Stromal cell of bone marrow (primary cell): Measurements from ENCODE around the gene FIGLA.
A peak's percentile ranks its signal among the peaks of the same experiment; 100 is the strongest.

Experiments used
- DNase-seq: peaks from one replicate; pipeline ENCODE4 v3.0.0-alpha.2; 2012; ENCODE audit warnings: low read depth

The FIGLA gene, protein sequence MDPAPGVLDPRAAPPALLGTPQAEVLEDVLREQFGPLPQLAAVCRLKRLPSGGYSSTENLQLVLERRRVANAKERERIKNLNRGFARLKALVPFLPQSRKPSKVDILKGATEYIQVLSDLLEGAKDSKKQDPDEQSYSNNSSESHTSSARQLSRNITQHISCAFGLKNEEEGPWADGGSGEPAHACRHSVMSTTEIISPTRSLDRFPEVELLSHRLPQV

DNA sequence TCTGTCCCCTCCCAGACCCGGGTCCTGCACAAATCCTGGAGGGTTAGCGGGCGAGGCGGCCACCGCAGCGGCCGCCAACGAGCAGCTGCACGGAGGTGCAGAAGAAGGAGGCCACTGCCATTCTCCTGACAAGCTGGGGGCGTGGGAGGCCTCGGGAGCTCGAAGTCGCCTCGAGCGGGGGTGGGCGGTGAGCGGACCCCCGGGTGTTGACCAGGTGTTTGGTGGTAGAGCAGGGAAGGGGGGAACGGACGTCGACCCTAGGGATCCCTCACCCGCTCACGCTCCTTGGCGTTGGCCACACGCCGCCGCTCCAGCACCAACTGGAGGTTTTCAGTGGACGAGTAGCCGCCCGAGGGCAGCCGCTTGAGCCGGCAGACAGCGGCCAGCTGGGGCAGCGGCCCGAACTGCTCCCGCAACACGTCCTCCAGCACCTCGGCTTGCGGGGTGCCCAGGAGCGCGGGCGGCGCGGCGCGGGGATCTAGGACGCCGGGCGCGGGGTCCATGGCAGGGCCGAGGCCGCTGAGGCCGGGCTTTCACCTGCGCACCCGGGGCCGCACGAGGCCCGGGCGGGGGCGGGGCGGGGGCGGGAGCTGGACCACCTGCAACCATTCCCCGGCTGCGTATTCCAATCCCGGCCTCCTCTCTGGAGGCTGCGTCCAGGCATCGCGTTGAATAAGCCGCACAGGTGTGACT is at the start of gene FIGLA:
TSS of gene FIGLA (minus strand) at position 508 of the 693 bp plus-strand sequence. CDS start at position 503, 5 bp downstream.
- no peak for DNase-seq

DNA sequence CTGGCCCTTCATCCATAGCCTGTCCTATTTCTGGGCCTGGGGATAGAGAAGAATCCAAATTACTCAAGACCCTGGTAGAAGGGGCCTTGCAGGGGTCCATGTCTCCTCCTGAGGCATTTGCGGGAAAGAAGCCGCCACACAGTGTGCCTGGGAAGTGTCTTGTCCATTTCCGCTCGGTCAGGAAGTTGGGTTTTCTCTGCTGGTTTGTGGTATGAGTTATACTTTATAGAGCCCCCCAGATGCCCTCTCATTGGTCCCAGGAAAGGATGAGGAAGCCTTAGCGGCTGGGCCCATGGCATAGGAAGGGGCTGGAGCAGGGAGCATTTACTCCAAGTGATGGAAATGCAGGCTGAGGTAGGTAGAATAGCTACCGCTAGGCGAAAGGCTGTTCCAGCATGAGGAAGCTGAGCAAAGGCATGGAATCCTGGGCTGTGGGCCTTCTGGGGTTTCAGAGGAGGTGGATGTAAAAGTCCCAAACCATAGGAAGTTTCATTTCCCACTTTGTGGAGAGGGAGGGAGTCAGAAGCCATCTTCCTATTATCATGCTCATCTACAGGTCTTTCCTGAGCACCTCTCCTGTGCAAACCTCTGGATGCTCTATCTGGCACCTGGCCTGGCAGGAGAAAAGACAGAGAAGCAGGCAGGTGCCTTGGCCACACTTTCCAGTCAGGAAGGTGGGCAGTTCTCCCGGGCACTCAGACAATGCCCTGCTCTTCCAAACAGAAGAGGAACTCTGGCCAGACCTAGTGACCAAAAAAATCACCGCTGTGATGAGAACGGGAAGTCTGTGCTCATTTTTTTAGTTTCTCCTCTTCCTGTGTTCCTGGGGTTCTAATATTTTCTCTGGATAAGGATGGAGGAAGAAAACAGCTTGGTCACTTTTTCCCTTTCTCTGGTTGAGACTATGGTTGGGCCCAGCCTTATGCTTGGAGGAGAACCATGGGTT is 47.8 kb upstream of the FIGLA start:
- no peak for DNase-seq

DNA sequence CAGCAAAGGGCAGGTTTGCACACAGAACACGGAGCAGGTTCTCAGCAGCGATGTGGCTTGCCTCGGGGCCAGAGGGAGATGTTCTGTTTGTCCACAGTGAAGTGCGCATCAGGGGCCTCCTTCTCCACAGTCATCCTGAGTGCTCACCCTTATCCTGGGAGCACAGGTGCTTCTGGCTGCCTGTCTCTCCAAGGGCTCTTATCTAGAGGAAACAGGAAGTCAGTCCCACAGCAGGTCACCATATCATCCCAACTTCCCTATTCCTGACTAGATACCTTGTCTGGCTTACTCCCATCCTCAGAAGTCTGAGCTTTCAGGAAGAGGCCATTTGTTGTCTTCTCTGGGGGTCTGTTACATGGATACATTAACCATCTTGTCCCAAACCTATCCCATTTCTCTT is 45.2 kb upstream of the FIGLA start, which contains the start of gene CD207:
TSS of gene CD207 (minus strand) at position 174 of the 400 bp plus-strand sequence. CDS start at position 134, 40 bp downstream.
- DNase-seq, result no peak

DNA sequence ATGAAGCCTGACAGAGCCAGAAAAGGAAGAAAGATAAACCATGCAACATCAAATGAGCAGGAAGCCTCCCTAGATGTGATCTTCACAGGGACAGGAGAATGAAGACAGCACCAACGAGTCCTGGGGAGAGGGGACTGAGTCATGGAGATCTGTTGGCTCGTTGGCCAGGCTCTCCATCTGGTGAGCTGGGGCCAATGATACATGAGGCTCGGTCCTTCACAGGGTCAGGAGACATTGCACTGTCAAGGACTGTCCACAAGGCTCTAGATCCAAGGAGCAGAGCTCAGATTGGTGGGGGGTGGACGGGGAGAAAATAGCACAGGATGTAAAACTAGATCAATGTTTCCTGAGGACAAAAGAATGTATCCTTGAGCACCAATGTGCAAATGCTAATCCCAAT is 44.4 kb upstream of the FIGLA start:
- no peak for DNase-seq

DNA sequence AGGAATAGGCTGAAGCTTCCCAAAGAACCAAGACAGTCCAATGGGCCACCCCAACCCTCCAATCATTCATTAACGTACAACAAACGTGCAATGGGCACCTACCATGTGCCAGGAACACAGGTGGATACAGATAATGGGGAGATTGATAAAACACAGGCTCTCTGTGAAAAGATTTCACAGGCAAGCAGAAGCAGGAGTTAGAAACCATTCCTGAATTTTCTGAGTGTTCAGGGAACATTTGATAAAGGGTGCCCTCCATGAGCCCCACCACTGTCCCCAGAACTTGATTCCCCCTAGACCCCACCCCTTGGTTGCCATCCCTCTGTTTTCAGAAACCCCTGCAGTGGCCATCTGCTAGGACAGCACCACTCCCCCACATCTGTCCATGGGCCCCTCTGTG is 43.7 kb upstream of the FIGLA start:
- no peak for DNase-seq

DNA sequence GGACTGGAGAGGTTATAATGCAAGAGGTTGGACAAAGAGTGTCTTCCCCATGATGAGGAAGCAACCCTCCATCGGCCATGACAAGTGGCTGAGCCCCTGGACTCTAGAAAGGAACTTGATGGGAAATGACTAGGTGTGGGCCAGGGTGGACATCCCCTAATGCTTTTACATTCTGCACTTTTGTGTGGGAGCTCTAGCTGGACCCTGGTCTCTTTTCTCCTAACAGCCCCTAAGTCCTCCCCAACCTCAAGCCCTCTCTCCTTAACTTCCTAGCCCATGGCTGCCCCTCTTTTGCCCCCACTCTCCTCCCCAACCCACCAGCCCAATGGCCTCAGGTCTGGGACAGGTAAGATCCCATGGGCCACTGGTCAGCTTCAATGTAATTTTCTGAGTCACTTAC is 42.8 kb upstream of the FIGLA start:
- no peak for DNase-seq

DNA sequence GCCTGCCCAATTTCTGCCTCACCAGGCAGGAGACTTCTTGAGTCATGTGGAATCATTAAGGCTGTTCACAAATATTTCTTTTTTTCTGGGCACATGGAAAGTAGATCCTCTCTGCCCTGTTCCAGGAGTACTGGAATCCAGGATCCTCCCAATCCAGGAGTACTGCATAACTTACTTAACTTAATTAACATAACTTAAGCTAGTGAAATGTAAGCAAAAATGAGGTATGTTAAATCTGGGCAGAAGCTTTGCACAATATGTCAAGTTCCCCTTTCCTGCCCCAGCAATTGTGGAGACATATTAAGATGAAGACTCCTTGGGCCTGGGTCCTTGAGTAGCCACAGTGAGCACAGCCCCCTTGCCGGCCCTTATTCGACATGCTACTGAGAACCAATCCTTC is 41.9 kb upstream of the FIGLA start:
- no peak for DNase-seq

DNA sequence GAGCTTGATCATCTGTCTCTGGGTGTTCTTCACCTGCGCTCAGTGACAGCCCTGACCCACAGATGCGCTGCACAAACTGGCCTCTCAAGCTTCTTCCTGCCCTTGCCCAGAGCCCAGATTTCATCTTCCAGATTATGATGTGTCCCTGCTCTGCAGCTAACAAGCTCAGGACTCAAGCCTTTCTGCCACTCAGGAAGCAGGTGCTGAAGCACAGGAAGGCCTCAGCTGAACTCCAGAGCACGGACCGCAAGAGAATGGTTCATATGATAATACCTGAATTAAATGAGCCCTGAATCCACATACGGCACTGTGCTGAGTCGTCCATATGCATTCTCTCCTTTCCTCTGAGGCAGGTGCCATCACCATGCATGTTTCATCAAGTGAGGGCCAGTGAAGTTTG is 41.4 kb upstream of the FIGLA start:
- no peak for DNase-seq

DNA sequence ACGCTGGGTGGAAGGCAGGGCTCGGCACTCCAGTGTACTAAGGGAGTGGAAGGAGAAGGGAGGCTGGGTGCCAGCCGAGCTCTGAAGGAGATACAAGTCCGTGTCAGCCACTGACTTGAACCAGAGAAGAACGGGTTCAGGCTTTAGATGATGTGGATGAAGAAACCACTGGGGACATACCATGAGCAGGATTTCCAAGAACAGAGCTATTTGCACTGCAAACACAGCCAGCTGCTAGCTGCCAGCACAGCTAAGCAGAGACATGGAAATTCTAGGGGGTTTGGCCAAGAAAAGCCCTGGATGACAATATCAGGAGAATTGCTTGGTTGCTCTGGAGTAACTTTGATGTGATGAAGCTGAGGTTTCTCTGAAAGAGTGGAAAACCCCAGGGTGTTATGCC is 39.9 kb upstream of the FIGLA start:
- DNase-seq, result peak; percentile 24

DNA sequence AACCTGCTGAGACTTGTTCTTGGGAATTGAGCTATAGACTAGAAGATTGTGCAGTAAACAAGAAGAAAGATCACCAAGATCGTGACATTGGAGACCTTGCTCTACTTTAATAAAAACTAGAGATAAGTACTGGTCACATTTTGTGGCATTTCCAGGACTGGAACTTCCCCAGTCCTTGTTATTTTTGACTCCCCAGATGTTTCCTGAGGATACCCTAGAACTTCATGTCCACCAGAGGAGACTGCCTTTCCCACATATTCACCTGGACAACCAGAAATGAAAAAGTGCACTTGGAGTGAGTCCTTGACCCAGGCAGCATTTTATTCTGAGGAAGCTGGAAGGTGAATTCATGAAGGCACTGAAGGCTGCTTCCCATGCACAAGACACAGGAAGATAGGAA is 39.5 kb upstream of the FIGLA start:
- no peak for DNase-seq

DNA sequence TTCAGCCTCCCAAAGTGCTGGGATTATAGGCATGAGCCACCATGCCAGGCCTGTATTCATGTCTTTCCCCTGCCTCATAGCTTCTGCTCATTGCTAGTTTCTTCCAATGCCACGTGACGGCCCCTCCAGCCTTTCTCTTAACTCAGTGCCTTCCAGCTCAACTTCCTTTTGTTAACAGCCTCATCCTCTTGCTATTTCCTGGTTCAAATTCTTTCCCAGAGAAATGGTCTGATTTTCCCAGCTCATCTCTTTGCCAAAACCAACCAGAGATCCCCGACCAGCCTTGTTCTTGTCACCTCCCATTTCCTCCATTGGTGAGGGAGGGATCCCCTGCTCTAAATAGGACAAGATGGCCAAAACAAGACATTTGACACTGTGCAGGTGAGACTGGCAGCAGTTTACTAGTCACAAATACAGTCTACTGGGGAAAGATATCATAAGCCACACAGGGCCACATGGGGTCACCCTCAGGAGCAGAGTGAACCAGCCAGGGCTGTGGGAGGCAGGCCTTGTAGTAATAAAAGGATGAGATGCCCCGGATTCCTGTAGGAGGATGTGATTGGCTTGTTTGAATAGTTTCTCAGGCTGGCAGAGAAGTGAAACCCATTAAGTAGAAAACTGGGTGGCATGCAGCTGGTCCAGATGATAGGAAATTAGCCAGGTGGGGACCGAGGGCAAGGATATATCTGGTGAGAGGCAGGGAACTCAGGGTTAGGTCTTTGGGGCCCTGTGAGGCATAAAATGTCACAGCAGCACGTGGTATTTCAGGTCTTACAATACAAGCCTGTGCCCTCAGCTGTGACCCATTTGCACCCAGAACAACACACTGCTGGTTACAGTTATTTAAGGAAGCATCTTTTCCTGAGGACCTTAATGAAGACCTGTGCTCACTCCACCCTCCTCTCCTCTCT is 38.7 kb upstream of the FIGLA start:
- DNase-seq, result peak; percentile 14

DNA sequence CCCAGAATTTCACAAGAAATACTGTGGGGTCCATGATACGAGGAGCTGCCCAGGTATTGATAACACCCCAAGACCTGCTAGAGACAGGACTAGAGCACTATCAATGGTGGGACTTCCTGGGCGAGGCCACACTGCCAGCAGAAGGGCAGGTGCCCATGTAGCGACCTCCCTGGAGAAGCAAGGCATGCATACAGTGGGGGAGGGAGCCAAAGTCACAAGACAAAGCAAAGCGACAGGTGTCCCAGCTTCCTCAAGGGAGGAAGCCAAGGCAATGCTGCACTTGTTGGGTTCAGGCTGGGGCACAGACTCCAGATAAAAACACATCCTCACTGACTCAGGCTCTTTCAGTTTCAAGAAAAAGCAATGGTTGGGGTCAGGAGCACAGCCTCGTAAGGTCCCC is 37.7 kb upstream of the FIGLA start:
- DNase-seq, result no peak

DNA sequence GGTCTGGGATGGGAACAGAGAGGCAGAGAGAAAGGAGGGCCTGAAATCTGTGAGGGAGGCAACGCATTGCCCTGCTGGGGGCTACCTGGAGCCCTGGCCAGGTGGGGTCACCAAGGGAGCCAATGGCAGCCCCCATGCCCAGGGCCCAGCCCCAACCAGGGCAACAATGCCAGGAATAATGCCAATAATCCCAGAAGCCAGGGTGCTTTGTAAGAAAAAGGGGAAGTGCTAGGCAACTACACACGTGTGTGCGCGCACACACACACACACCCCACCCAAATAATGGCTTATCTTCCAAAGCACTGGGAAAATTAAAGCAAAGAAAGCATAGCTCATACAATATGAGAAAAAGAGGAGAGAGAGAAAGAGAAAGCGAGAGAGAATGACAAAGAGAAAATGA is 36.9 kb upstream of the FIGLA start:
- no peak for DNase-seq

DNA sequence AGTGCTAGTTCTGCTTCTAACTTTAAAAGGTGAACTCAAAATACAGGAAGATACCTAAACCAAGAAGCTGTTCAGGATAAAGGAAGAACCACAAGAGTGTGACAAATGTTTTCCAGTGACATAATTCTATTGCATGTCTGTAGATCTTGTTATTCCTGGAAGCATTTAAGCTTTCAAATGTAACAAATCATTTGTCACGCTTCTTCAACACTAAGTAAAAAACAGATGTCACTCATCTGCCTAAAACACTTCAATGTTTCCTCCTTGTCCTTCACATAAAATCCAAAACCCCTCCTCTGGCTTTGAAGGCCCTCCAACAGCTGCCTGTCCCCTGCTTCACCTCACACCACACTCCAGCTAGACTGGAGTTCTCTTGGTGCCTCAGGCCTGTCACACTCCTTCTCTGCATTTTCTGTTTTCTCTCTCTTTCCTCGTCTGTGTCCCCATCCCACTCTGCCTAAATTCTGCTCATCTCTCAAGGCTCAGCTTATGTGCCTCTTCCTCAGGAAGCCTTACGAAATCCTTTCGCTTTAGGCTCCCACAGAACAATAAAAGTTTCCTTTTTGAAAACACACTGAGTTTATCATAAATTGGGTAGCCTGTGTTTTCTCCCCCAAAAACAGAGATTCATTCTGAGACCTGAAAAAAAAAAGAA is 36.4 kb upstream of the FIGLA start:
- DNase-seq, result no peak

DNA sequence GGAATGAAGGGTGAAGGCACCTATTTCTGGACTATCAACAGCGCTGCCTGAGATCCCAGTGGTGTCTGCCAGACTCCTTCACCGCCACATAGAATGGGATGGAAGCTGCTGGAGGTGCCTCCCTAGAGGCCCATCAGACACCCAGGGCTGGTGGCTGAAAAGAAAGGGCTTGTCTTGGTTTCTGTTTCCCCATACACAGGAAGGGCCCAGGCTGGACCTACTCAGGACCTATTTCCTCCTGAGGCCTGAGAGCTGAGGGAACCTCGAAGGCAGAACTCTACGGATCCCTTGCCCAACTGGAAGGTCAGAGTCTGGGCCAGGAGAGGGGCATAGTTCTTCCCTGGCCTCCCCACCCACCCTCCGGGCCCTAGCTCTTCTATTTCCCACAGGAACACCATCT is 32.8 kb upstream of the FIGLA start:
- DNase-seq, result no peak

DNA sequence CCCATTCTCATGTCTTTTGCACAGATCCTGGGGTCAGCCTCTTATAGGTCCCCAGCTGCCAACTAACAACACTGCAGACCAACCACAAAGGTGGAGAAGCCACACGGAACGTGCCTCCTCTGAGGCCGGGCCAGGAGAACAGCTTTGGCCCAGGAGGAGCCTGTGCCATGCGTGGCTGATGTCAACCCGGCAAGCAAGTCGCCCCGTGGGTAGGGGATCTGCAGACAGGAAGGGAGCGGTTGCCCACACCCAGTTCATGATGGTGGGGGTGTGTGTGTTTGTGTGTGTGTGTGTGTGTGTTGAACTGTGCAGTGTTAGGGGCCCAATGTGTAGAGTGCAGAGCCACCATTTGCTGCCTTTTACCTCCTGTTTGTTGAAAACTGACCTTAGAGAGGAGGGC is 32.4 kb upstream of the FIGLA start:
- DNase-seq, result no peak

DNA sequence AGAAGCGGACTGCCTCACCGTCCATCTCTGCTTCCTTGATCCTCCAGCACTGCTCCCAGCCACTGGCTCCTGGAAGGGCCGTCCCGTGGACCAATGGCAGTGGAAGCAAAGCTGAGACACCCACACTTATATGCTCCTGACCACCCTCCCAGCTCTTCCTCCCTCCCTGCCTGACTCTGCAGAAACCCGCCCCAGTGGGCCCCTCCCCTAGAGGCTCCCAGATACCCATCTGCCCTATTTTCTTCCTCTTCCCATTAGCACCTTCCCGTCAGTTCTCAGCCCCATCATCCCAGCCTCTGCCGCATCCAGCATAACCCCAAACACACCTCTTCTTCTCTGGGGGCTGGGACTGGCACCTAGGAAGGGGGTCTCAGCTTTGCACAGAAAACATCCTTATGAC is 30.1 kb upstream of the FIGLA start, which contains the start of gene CLEC4F:
TSS of gene CLEC4F (minus strand) at position 101 of the 400 bp plus-strand sequence. CDS start at position 25, 76 bp downstream.
- DNase-seq, result no peak

DNA sequence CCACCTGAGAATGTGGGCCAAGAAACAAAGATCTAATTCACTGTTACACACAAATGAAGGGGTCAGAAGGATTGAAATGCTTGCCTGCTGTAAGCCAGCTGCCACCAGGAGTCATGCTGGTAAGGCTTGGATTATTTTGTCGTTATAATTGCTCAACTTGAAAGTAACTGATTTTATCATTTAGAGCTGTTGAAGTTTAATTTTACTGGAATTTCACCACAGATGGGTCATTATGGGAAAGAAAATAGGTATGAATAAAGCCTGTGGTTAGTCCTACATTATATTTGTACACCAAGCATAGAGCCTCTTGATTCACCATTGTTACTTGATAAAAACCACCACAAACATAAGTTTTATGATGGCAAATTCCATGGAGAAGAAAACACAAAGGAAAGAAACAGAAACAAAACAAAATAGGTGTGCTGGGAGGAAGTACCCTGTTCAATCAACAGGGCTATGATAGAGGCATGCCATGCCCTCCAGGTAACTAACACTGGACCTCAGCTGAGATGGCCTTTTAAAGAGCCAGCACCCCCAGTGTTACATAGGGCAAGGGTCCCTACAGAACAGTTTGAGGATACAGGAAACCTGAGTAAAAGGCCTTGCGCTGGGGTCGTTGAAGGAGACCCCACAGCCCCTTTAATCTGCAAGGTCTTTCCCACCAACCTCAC is 27.0 kb upstream of the FIGLA start:
- no peak for DNase-seq

DNA sequence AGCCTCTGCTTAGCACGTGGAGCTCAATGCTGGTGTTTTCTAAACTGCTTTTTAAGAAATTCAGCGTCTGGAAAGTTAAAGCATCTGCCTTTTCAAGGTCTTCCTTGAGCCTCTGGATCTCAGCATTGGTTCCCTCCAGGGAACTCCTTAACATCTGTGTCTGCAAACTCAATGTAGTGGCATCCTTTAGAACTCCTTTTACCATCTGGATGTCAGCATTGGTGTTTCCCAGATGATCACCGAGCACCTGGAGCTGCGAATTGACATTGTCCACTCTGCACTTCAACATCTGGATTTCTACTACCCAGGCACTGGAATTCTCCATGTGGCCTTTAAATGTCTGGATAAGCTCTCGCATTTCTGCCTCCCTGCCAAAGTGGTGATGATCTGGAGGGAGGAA is 26.3 kb upstream of the FIGLA start:
- DNase-seq, result no peak
